Stimulated activated CD8-positive, alpha-beta memory T cell treated with anti-CD3 and anti-CD28 coated beads, Interleukin-12 subunit alpha, Interleukin-12 subunit beta, amount 100 ng/mL, for 1 hour (primary cell): ENCODE data around the gene BRD1.
"Not testable (repeated sequence)": the region's sequence is repeated elsewhere in the genome, so short reads cannot be mapped to it uniquely, and the experiment has no call there.

Experiments
- DNase-seq: peaks from one replicate; pipeline ENCODE4 v3.0.0-alpha.2; 2020; ENCODE audit warnings: low read depth

BRD1 gene

GRCh38 chr22:49783036-49783746 is 44.5 kb downstream of the BRD1 start:
- DNase-seq: no peak

- DNase-seq: not testable (repeated sequence)
These were observed 45.8 kb downstream of the BRD1 start for GRCh38 chr22:49781886-49782285.

- DNase-seq: no peak
These were observed 46.3 kb downstream of the BRD1 start for GRCh38 chr22:49781289-49781782.

GRCh38 chr22:49780698-49781288 is 46.9 kb downstream of the BRD1 start:
- no peak for DNase-seq

- DNase-seq: no peak
These were observed 47.6 kb downstream of the BRD1 start for GRCh38 chr22:49779853-49780697.

GRCh38 chr22:49779211-49779610 is 48.5 kb downstream of the BRD1 start:
- DNase-seq: no peak

GRCh38 chr22:49777569-49778249 is 50.0 kb downstream of the BRD1 start:
- no peak for DNase-seq

GRCh38 chr22:49776891-49777290 is 50.8 kb downstream of the BRD1 start:
- no peak for DNase-seq

- DNase-seq: no peak
These were observed 51.7 kb downstream of the BRD1 start for GRCh38 chr22:49775867-49776511.

GRCh38 chr22:49775191-49775866 is 52.3 kb downstream of the BRD1 start:
- no peak for DNase-seq

- no peak for DNase-seq
These were observed 53.0 kb downstream of the BRD1 start for GRCh38 chr22:49774499-49775151.

GRCh38 chr22:49774046-49774445 is 53.6 kb downstream of the BRD1 start:
- DNase-seq: no peak

GRCh38 chr22:49773531-49773930 is 54.1 kb downstream of the BRD1 start:
- DNase-seq: no peak

GRCh38 chr22:49772692-49773091 is 55.0 kb downstream of the BRD1 start:
- no peak for DNase-seq

GRCh38 chr22:49771266-49772065 is 56.2 kb downstream of the BRD1 start:
- DNase-seq: no peak

- DNase-seq: no peak
These were observed 57.0 kb downstream of the BRD1 start for GRCh38 chr22:49770547-49771265.

- DNase-seq: no peak
These were observed 57.8 kb downstream of the BRD1 start for GRCh38 chr22:49769691-49770546.
